ENCODE data around the gene RABL3.

RABL3 gene

GRCh38 chr3:120684896-120685295 is 57.4 kb downstream of the RABL3 start:
- no peak for DNase-seq (ENCODE audit: low read depth)
- no peak overlapping the region for H3K4me3 ChIP-seq (ENCODE audit: low read depth, low read length)
- TF ChIP-seq, protein P1, sequence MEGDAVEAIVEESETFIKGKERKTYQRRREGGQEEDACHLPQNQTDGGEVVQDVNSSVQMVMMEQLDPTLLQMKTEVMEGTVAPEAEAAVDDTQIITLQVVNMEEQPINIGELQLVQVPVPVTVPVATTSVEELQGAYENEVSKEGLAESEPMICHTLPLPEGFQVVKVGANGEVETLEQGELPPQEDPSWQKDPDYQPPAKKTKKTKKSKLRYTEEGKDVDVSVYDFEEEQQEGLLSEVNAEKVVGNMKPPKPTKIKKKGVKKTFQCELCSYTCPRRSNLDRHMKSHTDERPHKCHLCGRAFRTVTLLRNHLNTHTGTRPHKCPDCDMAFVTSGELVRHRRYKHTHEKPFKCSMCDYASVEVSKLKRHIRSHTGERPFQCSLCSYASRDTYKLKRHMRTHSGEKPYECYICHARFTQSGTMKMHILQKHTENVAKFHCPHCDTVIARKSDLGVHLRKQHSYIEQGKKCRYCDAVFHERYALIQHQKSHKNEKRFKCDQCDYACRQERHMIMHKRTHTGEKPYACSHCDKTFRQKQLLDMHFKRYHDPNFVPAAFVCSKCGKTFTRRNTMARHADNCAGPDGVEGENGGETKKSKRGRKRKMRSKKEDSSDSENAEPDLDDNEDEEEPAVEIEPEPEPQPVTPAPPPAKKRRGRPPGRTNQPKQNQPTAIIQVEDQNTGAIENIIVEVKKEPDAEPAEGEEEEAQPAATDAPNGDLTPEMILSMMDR (IDR thresholded peaks at IDR 0.05; ENCODE audit: insufficient read depth, low read depth, low read length, missing control alignments) = no peak

DNA sequence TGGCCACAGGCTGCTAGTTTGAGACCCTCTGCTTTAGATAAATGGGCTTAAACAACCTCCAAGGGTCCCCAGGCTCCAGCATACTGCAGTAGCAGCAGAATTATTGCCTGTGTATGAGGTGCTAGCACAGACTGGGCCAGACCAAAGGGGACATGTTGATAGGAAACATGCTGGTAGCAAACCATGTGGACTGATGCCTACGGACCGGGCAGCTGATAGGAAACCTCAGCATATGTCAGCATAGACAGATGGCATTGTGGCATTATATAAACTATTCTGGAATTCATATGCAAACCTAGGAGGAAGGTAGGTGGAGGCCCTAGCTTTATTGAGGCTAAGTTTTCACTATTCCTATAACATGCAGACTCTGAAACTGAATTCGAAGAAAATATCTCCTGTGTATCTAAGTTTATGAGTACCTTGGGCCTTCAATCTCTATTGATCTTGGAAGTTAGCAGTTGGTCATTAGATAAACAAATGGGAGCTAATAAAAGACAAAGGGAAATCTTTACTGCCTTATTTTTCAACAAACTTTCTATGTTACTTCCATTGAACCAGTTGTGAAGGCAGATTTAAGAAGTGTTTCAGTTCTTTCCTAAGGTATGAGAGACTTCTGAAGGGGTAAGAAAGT is 58.5 kb downstream of the RABL3 start:
- H3K4me3 ChIP-seq (ENCODE audit: low read depth, low read length) = no peak overlapping the region
- TF ChIP-seq, protein P1 (IDR thresholded peaks at IDR 0.05; ENCODE audit: insufficient read depth, low read depth, low read length, missing control alignments) = no peak
- DNase-seq (ENCODE audit: low read depth) = no peak

GRCh38 chr3:120683213-120683612 is 59.1 kb downstream of the RABL3 start:
- H3K4me3 ChIP-seq (ENCODE audit: low read depth, low read length) = no peak overlapping the region
- TF ChIP-seq, protein P1 (IDR thresholded peaks at IDR 0.05; ENCODE audit: insufficient read depth, low read depth, low read length, missing control alignments) = no peak
- DNase-seq (ENCODE audit: low read depth) = no peak

DNA sequence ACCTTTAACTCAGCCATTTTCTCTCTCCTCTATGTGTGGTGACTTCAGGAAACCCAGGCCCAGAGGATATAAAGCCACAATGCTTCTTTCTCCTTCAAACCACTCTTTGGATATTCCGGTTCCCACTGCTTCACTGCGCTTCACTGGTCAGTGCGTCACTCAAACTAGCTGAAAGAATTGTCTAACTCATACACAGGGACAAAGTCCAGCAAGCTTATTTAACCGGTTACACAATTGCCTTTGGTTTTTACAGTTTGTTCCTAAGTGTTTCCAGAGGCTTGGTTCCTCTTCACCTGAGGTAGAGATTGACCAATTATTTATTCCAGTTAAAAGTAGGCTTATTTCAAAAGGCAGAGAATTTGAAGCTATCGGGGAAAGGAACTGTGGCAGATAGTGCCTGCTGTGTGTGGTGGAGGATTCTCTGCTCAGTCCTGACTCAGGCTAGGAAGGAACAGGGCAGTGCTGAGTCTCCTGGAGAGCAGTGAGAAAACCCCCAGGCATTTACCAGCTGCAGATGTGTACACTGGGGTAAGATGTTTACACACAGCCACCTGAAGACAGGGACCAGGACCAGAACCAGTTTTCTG is 60.1 kb downstream of the RABL3 start, which contains the start of gene HGD:
TSS of gene HGD (minus strand) at position 145 of the 587 bp plus-strand sequence. CDS start at position 17, 128 bp downstream.
- TF ChIP-seq, protein P1 (IDR thresholded peaks at IDR 0.05; ENCODE audit: insufficient read depth, low read depth, low read length, missing control alignments) = no peak
- H3K4me3 ChIP-seq (ENCODE audit: low read depth, low read length) = no peak within 1 kb of the TSS
- DNase-seq (ENCODE audit: low read depth) = no peak

DNA sequence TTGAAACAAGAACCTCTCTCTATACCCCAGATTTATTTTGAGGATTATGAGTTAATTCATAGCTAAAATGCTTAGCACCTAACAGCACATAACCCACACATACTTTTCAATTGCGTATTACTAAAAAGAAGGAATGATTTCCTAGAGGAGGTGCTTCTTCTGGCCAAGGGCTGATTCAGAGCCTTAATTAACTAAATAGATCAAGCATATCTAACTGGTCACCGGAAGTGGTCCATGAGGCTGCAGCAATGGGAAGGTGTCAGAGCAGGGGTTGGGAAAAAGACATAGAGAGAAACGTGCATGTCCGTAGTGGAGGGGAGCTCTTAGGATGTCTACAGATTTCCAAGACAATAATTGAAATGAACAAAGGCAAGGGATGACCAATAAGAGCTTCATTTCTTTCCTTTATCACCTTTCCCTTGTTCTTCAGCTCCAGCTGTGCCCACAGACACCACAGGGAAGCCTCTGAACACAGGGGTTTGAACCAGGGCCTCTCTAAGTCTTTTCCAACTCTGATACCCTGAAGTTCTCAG is 60.7 kb downstream of the RABL3 start:
- TF ChIP-seq, protein P1 (IDR thresholded peaks at IDR 0.05; ENCODE audit: insufficient read depth, low read depth, low read length, missing control alignments) = no peak
- no peak overlapping the region for H3K4me3 ChIP-seq (ENCODE audit: low read depth, low read length)

GRCh38 chr3:120681018-120681417 is 61.3 kb downstream of the RABL3 start:
- no peak overlapping the region for H3K4me3 ChIP-seq (ENCODE audit: low read depth, low read length)
- no peak for DNase-seq (ENCODE audit: low read depth)
- TF ChIP-seq, protein P1 (IDR thresholded peaks at IDR 0.05; ENCODE audit: insufficient read depth, low read depth, low read length, missing control alignments) = no peak

More for the DNA sequence above, 60.7 kb downstream of the RABL3 start:
- no peak for DNase-seq (ENCODE audit: low read depth)

Measured in GM12865 (cell line).